ENCODE results near the gene KIAA1614.
"Not testable (repeated sequence)": the region's sequence is repeated elsewhere in the genome, so short reads cannot be mapped to it uniquely, and the experiment has no call there.

The KIAA1614 gene

DNA sequence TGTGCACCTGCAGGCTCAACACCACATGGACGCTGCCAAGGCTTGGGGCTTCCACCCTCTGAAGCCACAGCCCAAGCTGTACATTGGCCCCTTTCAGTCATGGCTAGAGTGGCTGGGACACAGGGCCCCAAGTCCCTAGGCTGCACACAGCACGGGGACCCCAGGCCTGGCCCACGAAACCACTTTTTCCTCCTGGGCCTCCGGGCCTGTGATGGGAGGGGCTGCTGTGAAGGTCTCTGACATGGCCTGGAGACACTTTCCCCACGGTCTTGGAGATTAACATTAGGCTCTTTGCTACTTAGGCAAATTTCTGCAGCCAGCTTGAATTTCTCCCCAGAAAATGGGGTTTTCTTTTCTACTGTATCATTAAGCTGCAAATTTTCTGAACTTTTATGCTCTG, 46.9 kb downstream of the KIAA1614 start:
- not testable (repeated sequence) for DNase-seq (ENCODE audit: low read depth in 1 of 2, low spot score in 1 of 2)

- DNase-seq (ENCODE audit: low read depth in 1 of 2, low spot score in 1 of 2) = no peak
Observed at GRCh38 chr1:180961622-180962021, 48.9 kb downstream of the KIAA1614 start.

DNA sequence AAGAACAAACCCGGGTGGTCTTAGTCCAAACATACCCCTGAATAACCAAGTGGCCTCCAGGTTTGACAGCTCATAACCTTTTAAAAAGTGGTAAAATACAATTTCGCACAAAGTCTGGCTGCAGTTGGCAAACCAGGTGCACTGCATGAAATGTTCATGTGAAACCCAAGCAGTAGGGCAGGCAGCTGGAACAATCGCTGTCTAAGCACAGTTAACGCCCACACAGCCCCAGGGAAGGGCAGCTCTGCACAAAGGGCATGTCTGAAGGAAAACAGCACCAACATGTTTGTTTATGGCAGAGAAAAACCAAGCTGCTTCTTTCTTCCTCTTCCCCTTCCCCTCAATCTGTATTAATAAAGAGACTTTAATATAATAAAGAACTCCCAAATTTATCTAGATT, 49.5 kb downstream of the KIAA1614 start:
- no peak for DNase-seq (ENCODE audit: low read depth in 1 of 2, low spot score in 1 of 2)

DNA sequence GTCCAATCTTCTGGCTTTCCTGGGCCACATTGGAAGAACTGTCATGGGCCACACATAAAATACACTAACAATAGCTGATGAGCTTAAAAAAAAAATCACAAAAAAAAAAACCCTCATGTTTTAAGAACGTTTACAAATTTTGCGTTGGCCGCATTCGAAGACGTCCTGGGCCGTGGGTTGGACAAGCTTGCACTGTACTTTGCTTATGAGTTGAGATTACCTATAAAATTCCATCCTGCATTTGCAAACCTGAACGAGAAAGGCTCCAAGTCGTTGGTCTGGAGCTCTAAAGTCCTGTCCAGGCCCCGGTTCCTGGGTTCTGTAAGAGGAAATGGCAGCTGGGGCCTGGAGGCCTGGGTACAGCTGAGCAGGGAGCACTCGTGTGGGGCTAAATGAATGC, 51.4 kb downstream of the KIAA1614 start:
- no peak for DNase-seq (ENCODE audit: low read depth in 1 of 2, low spot score in 1 of 2)

GRCh38 chr1:180964595-180964994, 51.9 kb downstream of the KIAA1614 start:
- DNase-seq (ENCODE audit: low read depth in 1 of 2, low spot score in 1 of 2) = no peak

DNA sequence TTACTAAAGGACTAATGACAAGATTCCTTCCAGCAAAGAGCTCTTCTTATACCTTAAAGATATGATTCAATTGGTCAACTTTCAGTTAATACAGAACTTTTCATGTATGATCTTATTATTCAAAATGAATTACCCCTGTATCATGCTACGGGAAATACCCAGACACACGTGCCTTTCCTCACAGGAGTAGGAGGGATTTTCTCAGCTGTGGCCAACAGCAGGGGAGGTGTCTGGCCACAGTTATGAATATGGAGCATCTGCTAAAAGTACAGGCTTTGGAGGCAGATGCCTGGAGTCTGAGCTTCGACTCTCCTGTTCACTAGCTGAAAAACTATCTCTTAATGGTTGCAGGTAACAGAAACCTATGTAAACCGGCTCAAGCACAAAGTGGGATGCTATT, 53.6 kb downstream of the KIAA1614 start:
- no peak for DNase-seq (ENCODE audit: low read depth in 1 of 2, low spot score in 1 of 2)

GRCh38 chr1:180966744-180967536, 54.2 kb downstream of the KIAA1614 start:
- no peak for DNase-seq (ENCODE audit: low read depth in 1 of 2, low spot score in 1 of 2)

DNA sequence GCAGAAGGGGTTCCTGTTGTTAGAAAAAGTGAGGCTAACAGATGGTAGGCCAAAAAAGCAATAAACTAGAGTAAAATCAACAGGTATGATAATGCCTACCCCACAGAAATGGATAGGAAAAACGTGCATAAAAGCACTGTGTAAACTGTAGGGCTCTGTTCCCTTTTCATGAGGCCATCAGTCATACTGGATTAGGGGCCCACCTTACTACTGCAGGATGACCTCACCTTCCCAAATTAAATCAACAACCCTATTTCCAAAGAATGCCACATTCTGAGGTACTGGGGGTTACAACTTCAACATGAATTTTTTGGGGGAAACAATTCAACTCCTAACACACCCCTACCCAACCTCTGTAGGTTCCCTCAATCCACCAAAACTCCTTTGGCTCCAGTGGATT, 54.9 kb downstream of the KIAA1614 start:
- no peak for DNase-seq (ENCODE audit: low read depth in 1 of 2, low spot score in 1 of 2)

GRCh38 chr1:180968834-180969233, 56.1 kb downstream of the KIAA1614 start:
- not testable (repeated sequence) for DNase-seq (ENCODE audit: low read depth in 1 of 2, low spot score in 1 of 2)

- no peak for DNase-seq (ENCODE audit: low read depth in 1 of 2, low spot score in 1 of 2)
Observed at GRCh38 chr1:180969434-180969833, 56.7 kb downstream of the KIAA1614 start.

DNA sequence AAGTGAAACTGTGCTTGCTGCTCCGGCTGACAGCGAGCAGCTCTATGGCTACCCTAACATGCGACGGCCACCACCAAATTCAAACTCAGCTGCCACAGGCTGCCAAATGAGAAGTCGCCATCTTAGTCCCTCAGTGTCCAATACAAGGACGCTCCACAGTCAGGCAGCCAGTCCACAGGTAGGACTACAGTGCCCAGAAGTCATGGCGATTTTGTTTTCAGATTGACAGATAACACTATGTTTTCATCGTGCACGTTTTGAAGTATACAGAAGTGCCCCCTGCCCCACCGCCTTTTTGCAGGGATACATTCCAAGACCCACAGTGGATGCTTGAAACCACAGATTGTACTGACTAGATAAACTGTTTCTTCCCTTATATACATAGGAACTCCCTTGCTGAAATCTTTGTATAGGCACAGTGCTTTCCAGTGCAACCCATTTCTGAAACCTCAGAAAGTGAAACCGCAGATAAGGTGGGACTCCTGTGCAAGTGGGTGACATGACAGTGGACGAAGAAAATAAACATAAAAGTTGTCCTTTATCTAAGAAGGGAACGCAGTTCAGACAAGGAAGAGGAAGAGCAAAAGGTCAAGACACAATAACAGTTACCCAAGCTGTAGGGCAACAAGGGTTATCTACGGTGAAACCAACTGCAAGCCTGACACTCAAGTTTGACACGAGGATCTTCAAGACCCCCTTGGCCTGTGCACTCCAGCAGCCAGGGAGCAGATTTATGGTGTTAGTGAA, 57.8 kb downstream of the KIAA1614 start:
- no peak for DNase-seq (ENCODE audit: low read depth in 1 of 2, low spot score in 1 of 2)

DNA sequence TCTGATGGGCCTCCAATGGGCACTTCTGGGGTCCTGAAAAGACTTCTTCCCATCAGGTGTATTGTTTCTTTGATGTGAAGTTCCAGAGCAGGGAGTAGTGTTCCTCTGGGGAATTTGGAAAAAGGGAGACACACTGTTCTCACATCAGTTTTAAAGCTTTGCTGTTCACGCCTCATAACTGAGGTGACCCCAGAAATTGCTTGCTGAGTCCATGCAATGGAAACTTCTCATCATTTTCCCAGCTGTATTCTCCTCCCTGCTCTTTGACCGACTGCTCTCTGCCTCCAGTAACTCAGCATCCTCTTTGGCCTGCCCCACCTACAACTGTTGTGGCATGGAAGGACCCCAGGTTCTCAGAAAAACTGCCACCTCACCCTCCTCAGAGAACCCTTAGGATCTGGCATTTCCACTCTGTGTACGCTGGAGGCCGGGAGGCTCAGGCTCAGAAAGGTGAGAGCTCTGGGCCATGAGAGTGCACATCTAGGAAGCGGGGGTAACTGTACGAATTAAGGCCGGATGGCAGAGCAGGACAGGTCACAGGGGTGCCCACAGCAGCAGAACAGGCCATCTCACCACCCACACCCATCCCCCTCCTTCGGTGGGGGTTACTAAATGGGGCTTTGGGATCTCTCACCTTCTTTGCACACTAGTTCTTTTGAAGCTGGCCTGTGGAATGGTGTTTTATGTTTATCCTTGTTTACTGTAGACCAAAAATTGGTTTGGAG, 58.7 kb downstream of the KIAA1614 start:
- DNase-seq (ENCODE audit: low read depth in 1 of 2, low spot score in 1 of 2) = no peak

- DNase-seq (ENCODE audit: low read depth in 1 of 2, low spot score in 1 of 2) = no peak
Observed at GRCh38 chr1:180973369-180973768, 60.7 kb downstream of the KIAA1614 start.

GRCh38 chr1:180974236-180974635, 61.5 kb downstream of the KIAA1614 start:
- no peak for DNase-seq (ENCODE audit: low read depth in 1 of 2, low spot score in 1 of 2)

DNA sequence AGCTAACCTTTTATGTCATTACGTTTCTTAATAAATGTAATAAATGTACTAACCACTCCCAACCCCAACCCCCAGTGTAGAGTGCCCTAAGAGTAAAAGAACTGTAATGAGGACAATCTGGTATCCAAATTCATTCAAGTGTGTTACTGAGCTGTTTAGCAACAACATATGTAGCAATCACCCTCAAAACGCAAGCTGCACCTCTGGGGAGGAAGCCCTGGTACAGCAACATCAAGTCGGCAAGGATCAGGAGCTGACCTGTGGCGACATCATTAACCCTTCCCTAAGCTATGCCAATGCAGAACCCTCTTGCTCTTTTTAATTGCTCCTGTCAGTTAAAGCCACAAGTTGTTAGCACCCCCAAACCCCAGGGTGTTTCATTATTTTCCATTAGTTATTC, 62.9 kb downstream of the KIAA1614 start:
- DNase-seq (ENCODE audit: low read depth in 1 of 2, low spot score in 1 of 2) = no peak

- no peak for DNase-seq (ENCODE audit: low read depth in 1 of 2, low spot score in 1 of 2)
Observed at GRCh38 chr1:180976191-180976590, 63.5 kb downstream of the KIAA1614 start.

DNA sequence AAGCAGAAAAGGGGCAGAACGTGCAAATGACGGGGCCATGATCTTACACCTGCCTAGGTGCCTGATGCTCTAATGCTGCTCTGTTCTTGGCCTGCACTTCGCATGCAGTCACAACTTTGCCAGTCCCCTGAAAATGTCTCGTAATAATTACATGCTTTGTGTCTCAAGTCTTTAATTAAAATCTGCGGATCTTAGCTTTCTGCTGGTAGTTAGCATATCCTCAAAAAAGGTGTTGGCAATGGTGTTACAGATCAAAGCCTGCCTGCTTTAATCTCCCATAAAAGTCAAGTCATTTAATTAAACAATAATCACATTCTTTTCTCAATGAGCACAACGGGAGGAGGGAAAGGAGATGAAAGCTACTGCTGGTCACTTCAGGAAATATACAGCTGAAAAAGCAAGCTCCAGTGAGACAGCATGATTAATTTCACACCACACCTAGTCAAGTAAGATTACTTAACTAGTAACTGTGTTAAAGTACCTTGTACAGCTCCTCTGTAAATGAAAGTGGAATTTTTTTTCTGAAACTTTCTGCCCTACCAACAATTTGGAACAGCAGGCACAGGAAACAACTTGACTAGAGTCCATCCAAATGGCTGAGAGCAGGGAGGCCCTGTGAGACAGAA, 64.1 kb downstream of the KIAA1614 start:
- DNase-seq (ENCODE audit: low read depth in 1 of 2, low spot score in 1 of 2) = no peak

- DNase-seq (ENCODE audit: low read depth in 1 of 2, low spot score in 1 of 2) = no peak
Observed at GRCh38 chr1:180981596-180982387, 69.1 kb downstream of the KIAA1614 start.

- no peak for DNase-seq (ENCODE audit: low read depth in 1 of 2, low spot score in 1 of 2)
Observed at GRCh38 chr1:180982422-180982821, 69.7 kb downstream of the KIAA1614 start.

- no peak for DNase-seq (ENCODE audit: low read depth in 1 of 2, low spot score in 1 of 2)
Observed at GRCh38 chr1:180988253-180988752, 75.6 kb downstream of the KIAA1614 start.

All from activated T-helper 1 cell treated with anti-CD3 and anti-CD28 coated beads, Interleukin-2, amount 50 U/mL, for 16 hours (primary cell).